ENCODE results near the gene CD226.

- TF ChIP-seq TAF1 (IDR thresholded peaks at IDR 0.05; ENCODE audit: borderline replicate concordance, low read depth, low read length) (no peak), POLR2A (IDR thresholded peaks at IDR 0.05; ENCODE audit: low read depth, low read length) (no peak)
These were observed 81.5 kb downstream of the CD226 start for GRCh38 chr18:69866212-69866611.
